GM18502 (cell line): Measurements from ENCODE around the gene RABL2A.
"Not testable (repeated sequence)": the region's sequence is repeated elsewhere in the genome, so short reads cannot be mapped to it uniquely, and the experiment has no call there.

Experiments used
- ATAC-seq: cut with Tn5 transposase; IDR thresholded peaks from one replicate; pipeline ENCODE4 v1.9.1; 2021; ENCODE audit warnings: mild to moderate bottlenecking; ENCODE audit not compliant: unreplicated experiment, poor library complexity

The RABL2A gene

GRCh38 chr2:113626616-113627330 lies at the start of gene RABL2A:
Gene RABL2A (plus strand): TSS chr2:113627266. CDS start chr2:113628607, 1,341 bp downstream.
- peak; percentile 95 for ATAC-seq

DNA sequence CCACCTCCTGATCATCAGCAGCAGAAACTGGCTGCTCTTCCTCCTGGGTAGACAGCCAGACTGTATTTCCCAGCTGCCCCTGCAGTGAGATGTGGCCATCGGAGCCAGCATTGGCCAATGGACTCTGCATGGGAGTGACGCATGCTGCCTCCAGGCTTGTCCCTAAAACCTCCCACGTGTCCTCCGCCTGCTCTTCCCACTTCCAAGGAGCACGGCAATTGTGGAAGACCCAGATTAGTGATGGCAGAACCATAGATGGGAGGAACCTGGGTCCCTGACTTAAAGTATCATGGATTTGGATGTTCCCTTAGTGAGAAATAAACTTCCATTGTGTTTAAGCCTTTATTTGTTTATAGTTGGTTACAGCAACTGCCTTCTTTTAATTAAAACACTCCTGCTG lies 48.6 kb upstream of the RABL2A start:
- not testable (repeated sequence) for ATAC-seq

GRCh38 chr2:113582473-113582872 lies 44.6 kb upstream of the RABL2A start:
- ATAC-seq: not testable (repeated sequence)

DNA sequence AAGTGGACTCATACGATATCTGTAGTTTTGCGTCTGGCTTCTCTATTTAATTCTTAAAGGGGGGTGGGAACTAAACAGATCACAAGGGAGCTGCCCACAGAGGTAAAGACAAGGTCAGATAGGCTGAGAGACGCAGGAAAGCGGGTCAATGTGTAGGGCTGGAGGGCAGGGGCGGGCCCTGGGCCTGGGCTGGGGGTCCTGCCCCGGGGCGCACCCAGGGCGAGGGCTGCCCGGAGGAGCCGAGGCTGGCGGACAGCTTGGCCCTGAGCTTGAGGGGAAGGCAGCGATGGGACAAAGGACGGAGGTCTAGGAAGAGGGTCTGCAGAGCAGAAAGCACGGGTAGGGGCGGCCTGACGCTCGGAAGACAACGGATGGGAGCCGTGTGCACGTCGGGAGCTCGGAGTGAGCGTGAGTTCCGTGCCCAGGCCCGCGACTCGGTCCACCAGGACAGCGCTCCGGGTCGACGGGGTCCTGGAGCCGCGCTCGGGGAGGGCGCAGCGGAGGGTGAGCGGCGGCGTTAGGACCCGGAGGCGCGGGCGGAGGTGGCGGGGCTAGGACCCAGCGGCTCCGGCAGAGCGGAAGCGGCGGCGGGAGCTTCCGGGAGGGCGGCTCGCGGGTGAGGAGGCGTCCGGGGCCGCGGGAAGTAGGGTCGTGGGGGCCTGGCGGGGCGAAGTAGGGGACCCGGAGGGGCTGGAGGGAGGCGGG lies 43.4 kb upstream of the RABL2A start:
- ATAC-seq: not testable (repeated sequence)

- ATAC-seq: not testable (repeated sequence)
These were observed 42.6 kb upstream of the RABL2A start for GRCh38 chr2:113584311-113585092.

- not testable (repeated sequence) for ATAC-seq
These were observed 39.9 kb upstream of the RABL2A start for GRCh38 chr2:113587201-113587600.

- not testable (repeated sequence) for ATAC-seq
These were observed 37.5 kb upstream of the RABL2A start for GRCh38 chr2:113589591-113589990.

- ATAC-seq: not testable (repeated sequence)
These were observed 35.1 kb upstream of the RABL2A start for GRCh38 chr2:113591926-113592325.

DNA sequence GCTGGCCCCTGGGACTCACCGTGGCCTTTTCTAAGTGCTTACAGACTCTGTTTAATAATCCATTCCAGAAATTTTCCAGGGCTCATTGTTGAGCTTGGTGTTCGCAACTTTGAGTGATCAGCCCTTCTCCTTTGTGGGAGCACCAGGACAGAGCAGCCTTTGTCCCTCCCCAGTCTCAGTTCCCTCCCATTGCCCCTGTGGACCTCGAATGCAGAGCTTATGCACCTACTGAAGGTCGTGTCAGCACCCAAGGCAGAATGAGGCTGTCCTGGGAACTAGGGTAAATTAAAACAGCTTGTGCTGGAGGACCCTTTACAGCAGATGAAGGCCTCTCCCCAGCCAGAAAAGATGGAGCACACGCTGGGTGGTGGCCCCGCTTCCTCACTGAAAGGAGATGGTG lies 33.8 kb upstream of the RABL2A start:
- ATAC-seq: not testable (repeated sequence)

- not testable (repeated sequence) for ATAC-seq
These were observed 31.3 kb upstream of the RABL2A start for GRCh38 chr2:113595725-113596124.

DNA sequence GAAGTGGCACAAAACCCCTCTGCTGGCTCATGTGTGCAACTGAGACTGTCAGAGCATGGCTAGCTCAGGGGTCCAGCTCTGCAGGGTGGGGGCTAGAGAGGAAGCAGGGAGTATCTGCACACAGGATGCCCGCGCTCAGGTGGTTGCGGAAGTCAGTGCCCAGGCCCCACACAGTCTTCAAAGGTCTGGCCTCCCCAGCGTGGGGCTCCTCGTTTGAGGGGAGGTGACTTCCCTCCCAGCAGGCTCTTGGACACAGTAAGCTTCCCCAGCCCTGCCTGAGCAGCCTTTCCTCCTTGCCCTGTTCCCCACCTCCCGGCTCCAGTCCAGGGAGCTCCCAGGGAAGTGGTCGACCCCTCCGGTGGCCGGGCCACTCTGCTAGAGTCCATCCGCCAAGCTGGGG lies 29.9 kb upstream of the RABL2A start:
- ATAC-seq: not testable (repeated sequence)

GRCh38 chr2:113597572-113597971 lies 29.5 kb upstream of the RABL2A start:
- not testable (repeated sequence) for ATAC-seq

DNA sequence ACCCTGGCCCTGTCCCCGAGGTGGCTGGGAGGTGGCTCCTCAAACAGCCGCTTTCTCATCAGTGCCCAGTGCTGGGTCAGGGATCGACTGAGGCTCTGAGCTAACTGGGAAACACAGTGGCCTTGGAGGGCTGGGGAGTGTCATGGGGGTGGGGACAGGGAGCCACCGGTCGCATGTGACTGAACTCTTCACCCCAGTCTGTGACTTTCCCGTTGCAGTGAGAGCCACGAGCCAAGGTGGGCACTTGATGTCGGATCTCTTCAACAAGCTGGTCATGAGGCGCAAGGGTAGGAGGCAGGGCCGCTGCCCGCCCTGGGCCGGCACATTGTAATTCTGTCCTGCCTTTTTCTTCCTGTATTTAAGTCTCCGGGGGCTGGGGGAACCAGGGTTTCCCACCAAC lies 28.9 kb upstream of the RABL2A start:
- ATAC-seq: not testable (repeated sequence)

DNA sequence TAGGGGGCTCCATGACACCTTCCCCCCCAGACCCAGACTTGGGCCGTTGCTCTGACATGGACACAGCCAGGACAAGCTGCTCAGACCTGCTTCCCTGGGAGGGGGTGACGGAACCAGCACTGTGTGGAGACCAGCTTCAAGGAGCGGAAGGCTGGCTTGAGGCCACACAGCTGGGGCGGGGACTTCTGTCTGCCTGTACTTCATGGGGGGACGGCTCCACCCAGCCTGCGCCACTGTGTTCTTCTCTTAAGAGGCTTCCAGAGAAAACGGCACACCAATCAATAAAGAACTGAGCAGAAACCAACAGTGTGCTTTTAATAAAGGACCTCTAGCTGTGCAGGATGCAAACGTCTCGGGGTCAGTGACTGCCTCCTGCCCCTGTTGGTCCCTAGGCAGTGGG lies 28.3 kb upstream of the RABL2A start:
- not testable (repeated sequence) for ATAC-seq

GRCh38 chr2:113599208-113599607 lies 27.9 kb upstream of the RABL2A start:
- ATAC-seq: not testable (repeated sequence)

- ATAC-seq: not testable (repeated sequence)
These were observed 24.9 kb upstream of the RABL2A start for GRCh38 chr2:113602040-113602769.

DNA sequence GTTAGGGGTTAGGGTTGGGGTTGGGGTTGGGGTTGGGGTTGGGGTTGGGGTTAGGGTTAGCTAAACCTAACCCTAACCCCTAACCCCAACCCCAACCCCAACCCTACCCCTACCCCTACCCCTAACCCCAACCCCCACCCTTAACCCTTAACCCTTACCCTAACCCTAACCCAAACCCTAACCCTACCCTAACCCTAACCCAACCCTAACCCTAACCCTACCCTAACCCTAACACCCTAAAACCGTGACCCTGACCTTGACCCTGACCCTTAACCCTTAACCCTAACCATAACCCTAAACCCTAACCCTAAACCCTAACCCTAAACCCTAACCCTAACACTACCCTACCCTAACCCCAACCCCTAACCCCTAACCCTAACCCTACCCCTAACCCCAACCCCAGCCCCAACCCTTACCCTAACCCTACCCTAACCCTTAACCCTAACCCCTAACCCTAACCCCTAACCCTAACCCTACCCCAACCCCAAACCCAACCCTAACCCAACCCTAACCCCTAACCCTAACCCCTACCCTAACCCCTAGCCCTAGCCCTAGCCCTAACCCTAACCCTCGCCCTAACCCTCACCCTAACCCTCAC lies 24.1 kb upstream of the RABL2A start:
- no peak for ATAC-seq

DNA sequence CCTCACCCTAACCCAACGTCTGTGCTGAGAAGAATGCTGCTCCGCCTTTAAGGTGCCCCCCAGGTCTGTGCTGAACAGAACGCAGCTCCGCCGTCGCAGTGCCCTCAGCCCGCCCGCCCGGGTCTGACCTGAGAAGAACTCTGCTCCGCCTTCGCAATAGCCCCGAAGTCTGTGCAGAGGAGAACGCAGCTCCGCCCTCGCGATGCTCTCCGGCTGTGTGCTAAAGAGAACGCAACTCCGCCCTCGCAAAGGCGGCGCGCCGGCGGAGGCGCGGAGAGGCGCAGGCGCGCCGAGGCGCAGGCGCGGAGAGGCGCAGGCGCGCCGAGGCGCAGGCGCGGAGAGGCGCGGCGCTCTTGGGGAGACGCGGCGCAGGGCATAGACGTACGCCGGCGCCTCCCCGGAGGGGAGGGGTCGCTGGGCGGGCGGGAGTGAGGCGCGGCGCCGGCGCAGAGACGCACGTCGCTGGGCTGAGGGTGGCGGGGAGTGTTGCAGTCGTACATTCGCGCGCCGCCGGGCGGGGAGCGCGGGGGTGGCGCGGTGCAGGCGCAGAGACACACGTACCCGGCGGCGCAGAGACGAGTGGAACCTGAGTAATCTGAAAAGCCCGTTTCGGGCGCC lies 23.5 kb upstream of the RABL2A start:
- ATAC-seq: not testable (repeated sequence)

DNA sequence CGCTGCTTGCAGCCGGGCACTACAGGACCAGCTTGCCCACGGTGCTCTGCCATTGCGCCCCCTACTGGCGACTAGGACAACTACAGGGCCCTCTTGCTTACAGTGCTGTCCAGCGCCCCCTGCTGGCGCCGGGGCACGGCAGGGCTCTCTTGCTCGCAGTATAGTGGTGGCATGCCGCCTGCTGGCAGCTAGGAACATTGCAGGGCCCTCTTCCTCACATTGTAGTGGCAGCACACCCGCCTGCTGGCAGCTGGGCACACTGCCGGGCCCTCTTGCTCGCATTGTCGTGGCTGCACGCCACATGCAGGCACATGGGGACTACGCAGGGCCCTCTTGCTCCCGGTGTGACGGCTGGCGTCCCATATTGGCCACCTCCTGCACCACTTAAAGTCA lies 23.0 kb upstream of the RABL2A start:
- not testable (repeated sequence) for ATAC-seq
